Measurements from ENCODE around the gene PAPSS1. TPM values are rescaled to one million over a fixed set of nuclear protein-coding genes. Genes with fewer than 3 reads are reported as not detected.

Gene PAPSS1
- total RNA-seq, 1 experiment from 2014 or later: 59.0 TPM

- POLR2A ChIA-PET: no interaction called here
- RAD21 ChIA-PET (ENCODE audit: low non-redundant PET in 1 of 2, low total read pairs in 2 of 2, uncharacterized antibody in 2 of 2, unreplicated experiment in 2 of 2): no interaction called here
- H4K20me1 ChIP-seq (ENCODE audit: insufficient read depth): no peaks in the 10 kb centered on the region
- intact Hi-C loops (cut with micrococcal nuclease): no loop called here
- H3K9ac ChIP-seq (ENCODE audit: low read length): no peak overlapping the region
- no peaks in the 10 kb centered on the region; the same call in 1 of the 2 replicates for H3K79me2 ChIP-seq (ENCODE audit: insufficient read depth, low read length)
- H3K9me2 ChIP-seq (ENCODE audit: insufficient read depth): no peaks in the 10 kb centered on the region
- no TSS peak for BruUV-seq (replicated peaks)
- H3K4me3 ChIP-seq (replicated peaks in 1 of 2; ENCODE audit: low read depth in 1 of 2, low read length in 2 of 2): no peak overlapping the region
- H3K27me3 ChIP-seq (ENCODE audit: insufficient read depth, low read length): no peaks in the 10 kb centered on the region
- H3K9me3 ChIP-seq (ENCODE audit: control insufficient read depth in 1 of 2, insufficient read depth in 1 of 2, low read depth in 1 of 2, low read length in 2 of 2): no peaks in the 10 kb centered on the region
- no peak for TF ChIP-seq CBX3 (IDR thresholded peaks at IDR 0.05; ENCODE audit: low read depth)
- DNase-seq (ENCODE audit: low read depth, low spot score) (no peak), ATAC-seq (no peak)
- H3K4me2 ChIP-seq (ENCODE audit: low read length): no peak overlapping the region
- CTCF ChIA-PET: no interaction called here
- peaks cover 9 to 30% of the 10 kb centered on the region in 2 experiments for H3K4me1 ChIP-seq (ENCODE audit: control insufficient read depth in 1 of 2, insufficient read depth in 2 of 2, low read length in 2 of 2)
- no peak overlapping the region for H3K27ac ChIP-seq (ENCODE audit: low read depth, low read length)
- H2AFZ ChIP-seq (ENCODE audit: low read depth, low read length, poor library complexity, severe bottlenecking): no peak overlapping the region
- no peaks in the 10 kb centered on the region for H3K36me3 ChIP-seq (ENCODE audit: control insufficient read depth in 1 of 2, insufficient read depth in 2 of 2, low read length in 2 of 2)
These were observed 31.6 kb downstream of the PAPSS1 start for GRCh38 chr4:107688421-107688820.

GRCh38 chr4:107685740-107686139, 34.3 kb downstream of the PAPSS1 start:
- CTCF ChIA-PET: no interaction called here
- no peaks in the 10 kb centered on the region for H3K9me2 ChIP-seq (ENCODE audit: insufficient read depth)
- H3K9me3 ChIP-seq (ENCODE audit: control insufficient read depth in 1 of 2, insufficient read depth in 1 of 2, low read depth in 1 of 2, low read length in 2 of 2): no peaks in the 10 kb centered on the region
- H3K27ac ChIP-seq (ENCODE audit: low read depth, low read length): no peak overlapping the region
- H3K9ac ChIP-seq (ENCODE audit: low read length): no peak overlapping the region
- RAD21 ChIA-PET (ENCODE audit: low non-redundant PET in 1 of 2, low total read pairs in 2 of 2, uncharacterized antibody in 2 of 2, unreplicated experiment in 2 of 2): no interaction called here
- H3K4me3 ChIP-seq (replicated peaks in 1 of 2; ENCODE audit: low read depth in 1 of 2, low read length in 2 of 2): no peak overlapping the region
- H2AFZ ChIP-seq (ENCODE audit: low read depth, low read length, poor library complexity, severe bottlenecking): no peak overlapping the region
- H3K79me2 ChIP-seq (ENCODE audit: insufficient read depth, low read length): no peaks in the 10 kb centered on the region; the same call in 1 of the 2 replicates
- no TSS peak for BruUV-seq (replicated peaks)
- POLR2A ChIA-PET: no interaction called here
- H3K4me2 ChIP-seq (ENCODE audit: low read length): peak overlapping the region; percentile 22
- DNase-seq (ENCODE audit: low read depth, low spot score) (peak; percentile 22), ATAC-seq (peak; percentile 39; the same call in 1 of the 2 replicates)
- 0 out of 4 replicates have a peak, but pooled peaks cover 0 to 6% of the 10 kb centered on the region in 2 experiments for H3K36me3 ChIP-seq (ENCODE audit: control insufficient read depth in 1 of 2, insufficient read depth in 2 of 2, low read length in 2 of 2)
- TF ChIP-seq RAD21 (IDR thresholded peaks at IDR 0.05; ENCODE audit: low read depth) (no peak), JUND (IDR thresholded peaks at IDR 0.05) (0 out of 2 replicates have a peak, but pooled peaks have one; percentile 10), FOSL1 (IDR thresholded peaks at IDR 0.05; ENCODE audit: low read depth) (peak; percentile 34; the same call in 1 of the 2 replicates)
- no peaks in the 10 kb centered on the region for H4K20me1 ChIP-seq (ENCODE audit: insufficient read depth)
- intact Hi-C loops (cut with micrococcal nuclease): no loop called here
- no peaks in the 10 kb centered on the region for H3K27me3 ChIP-seq (ENCODE audit: insufficient read depth, low read length)
- peaks cover 8 to 22% of the 10 kb centered on the region in 2 experiments for H3K4me1 ChIP-seq (ENCODE audit: control insufficient read depth in 1 of 2, insufficient read depth in 2 of 2, low read length in 2 of 2)

All from HCT116 (cell line).